Muscle layer of duodenum (tissue), 2 donors: ENCODE measurements around the gene CYB561.

Source experiments
- H3K27ac ChIP-seq: one replicate; pipeline ENCODE4 v1.7.0; 2013; ENCODE audit warnings: mild to moderate bottlenecking, low read length
- H3K27me3 ChIP-seq: one replicate; pipeline ENCODE4 v1.7.0; 2013; ENCODE audit warnings: low read depth, mild to moderate bottlenecking, control low read depth, low read length
- H3K36me3 ChIP-seq, 2 donors: one replicate each; pipeline ENCODE4 v1.7.0; 2013; ENCODE audit warnings: low read length in 2 of 2, control low read depth in 1 of 2, mild to moderate bottlenecking in 1 of 2; ENCODE audit not compliant: insufficient read depth in 2 of 2, control insufficient read depth in 1 of 2
- H3K4me1 ChIP-seq, 2 donors: one replicate each; pipeline ENCODE4 v1.7.0; 2013; ENCODE audit warnings: low read length in 2 of 2, mild to moderate bottlenecking in 2 of 2, control low read depth in 1 of 2, moderate library complexity in 1 of 2; ENCODE audit not compliant: insufficient read depth in 2 of 2, control insufficient read depth in 1 of 2
- H3K4me3 ChIP-seq, 2 donors: one replicate each; pipeline ENCODE4 v1.7.0; 2013; ENCODE audit warnings: low read length in 2 of 2, low read depth in 1 of 2, mild to moderate bottlenecking in 1 of 2
- H3K9me3 ChIP-seq, 2 donors: one replicate each; pipeline ENCODE4 v1.7.0; 2013; ENCODE audit warnings: low read length in 2 of 2, control low read depth in 1 of 2, mild to moderate bottlenecking in 1 of 2; ENCODE audit not compliant: control insufficient read depth in 1 of 2
- donor health status: healthy.

Gene CYB561

GRCh38 chr17:63445571-63445953, 544 bp downstream of the CYB561 start:
- peaks cover 11 to 13% of the 10 kb centered on the region in 2 donors for H3K4me1 ChIP-seq
- H3K27me3 ChIP-seq: no peaks in the 10 kb centered on the region

GRCh38 chr17:63445065-63445464, 1.0 kb downstream of the CYB561 start:
- Histone ChIP-seq H3K4me1 (peaks cover 11 to 14% of the 10 kb centered on the region in 2 donors), H3K4me3 (peak overlapping the region in 1 of 2 donors; percentile 39)

More at GRCh38 chr17:63445571-63445953, 544 bp downstream of the CYB561 start:
- peak overlapping the region; percentile 39 to 80 for H3K4me3 ChIP-seq
- peak overlapping the region; percentile 45 for H3K27ac ChIP-seq
- H3K9me3 ChIP-seq: no peaks in the 10 kb centered on the region
- H3K36me3 ChIP-seq: no peaks in the 10 kb centered on the region

GRCh38 chr17:63444457-63444856, 1.6 kb downstream of the CYB561 start:
- Histone ChIP-seq H3K9me3 (no peaks in the 10 kb centered on the region), H3K27me3 (no peaks in the 10 kb centered on the region), H3K36me3 (no peaks in the 10 kb centered on the region), H3K4me1 (peaks cover 11 to 17% of the 10 kb centered on the region in 2 donors), H3K27ac (no peak overlapping the region), H3K4me3 (no peak overlapping the region)

More at GRCh38 chr17:63445065-63445464, 1.0 kb downstream of the CYB561 start:
- Histone ChIP-seq H3K27me3 (no peaks in the 10 kb centered on the region), H3K36me3 (no peaks in the 10 kb centered on the region), H3K27ac (peak overlapping the region; percentile 45), H3K9me3 (no peaks in the 10 kb centered on the region)

- H3K27ac ChIP-seq: no peak overlapping the region
- no peak overlapping the region for H3K4me3 ChIP-seq
- no peaks in the 10 kb centered on the region for H3K27me3 ChIP-seq
- H3K4me1 ChIP-seq: peaks cover 11 to 17% of the 10 kb centered on the region in 2 donors
- no peaks in the 10 kb centered on the region for H3K36me3 ChIP-seq
- no peaks in the 10 kb centered on the region for H3K9me3 ChIP-seq
Observed at GRCh38 chr17:63443053-63443452, 3.1 kb downstream of the CYB561 start.

GRCh38 chr17:63442549-63443035, 3.5 kb downstream of the CYB561 start:
- H3K27me3 ChIP-seq: no peaks in the 10 kb centered on the region
- H3K27ac ChIP-seq: no peak overlapping the region
- H3K9me3 ChIP-seq: no peaks in the 10 kb centered on the region
- no peak overlapping the region for H3K4me3 ChIP-seq
- H3K36me3 ChIP-seq: no peaks in the 10 kb centered on the region
- H3K4me1 ChIP-seq: peaks cover 6 to 22% of the 10 kb centered on the region in 2 donors

GRCh38 chr17:63442074-63442473, 4.0 kb downstream of the CYB561 start:
- peaks cover 2 to 26% of the 10 kb centered on the region in 2 donors for H3K4me1 ChIP-seq

GRCh38 chr17:63441654-63442053, 4.5 kb downstream of the CYB561 start:
- no peaks in the 10 kb centered on the region for H3K9me3 ChIP-seq
- H3K27ac ChIP-seq: no peak overlapping the region
- H3K4me3 ChIP-seq: no peak overlapping the region
- no peaks in the 10 kb centered on the region for H3K27me3 ChIP-seq
- H3K4me1 ChIP-seq: peaks cover 4 to 27% of the 10 kb centered on the region in 2 donors
- H3K36me3 ChIP-seq: no peaks in the 10 kb centered on the region

More at GRCh38 chr17:63442074-63442473, 4.0 kb downstream of the CYB561 start:
- Histone ChIP-seq H3K9me3 (no peaks in the 10 kb centered on the region), H3K36me3 (no peaks in the 10 kb centered on the region), H3K27me3 (no peaks in the 10 kb centered on the region), H3K4me3 (no peak overlapping the region), H3K27ac (no peak overlapping the region)

- Histone ChIP-seq H3K9me3 (no peaks in the 10 kb centered on the region), H3K4me3 (no peak overlapping the region), H3K36me3 (no peaks in the 10 kb centered on the region), H3K4me1 (peaks cover 4 to 27% of the 10 kb centered on the region in 2 donors), H3K27me3 (no peaks in the 10 kb centered on the region), H3K27ac (no peak overlapping the region)
Observed at GRCh38 chr17:63440770-63441335, 5.3 kb downstream of the CYB561 start.

GRCh38 chr17:63440127-63440769, 5.9 kb downstream of the CYB561 start:
- no peaks in the 10 kb centered on the region for H3K27me3 ChIP-seq
- H3K4me3 ChIP-seq: no peak overlapping the region
- no peaks in the 10 kb centered on the region for H3K36me3 ChIP-seq
- H3K9me3 ChIP-seq: no peaks in the 10 kb centered on the region
- peaks cover 11 to 26% of the 10 kb centered on the region in 2 donors for H3K4me1 ChIP-seq
- H3K27ac ChIP-seq: no peak overlapping the region

- Histone ChIP-seq H3K9me3 (no peaks in the 10 kb centered on the region), H3K4me3 (no peak overlapping the region), H3K27me3 (no peaks in the 10 kb centered on the region), H3K4me1 (peaks cover 15 to 25% of the 10 kb centered on the region in 2 donors), H3K27ac (no peak overlapping the region), H3K36me3 (no peaks in the 10 kb centered on the region)
Observed at GRCh38 chr17:63439687-63440086, 6.4 kb downstream of the CYB561 start.

GRCh38 chr17:63438092-63439051, 7.7 kb downstream of the CYB561 start:
- no peaks in the 10 kb centered on the region for H3K27me3 ChIP-seq
- H3K9me3 ChIP-seq: no peaks in the 10 kb centered on the region
- no peaks in the 10 kb centered on the region for H3K36me3 ChIP-seq
- H3K4me3 ChIP-seq: peak overlapping the region in 1 of 2 donors; percentile 28
- H3K27ac ChIP-seq: no peak overlapping the region
- H3K4me1 ChIP-seq: peaks cover 15 to 35% of the 10 kb centered on the region in 2 donors
